PC-9 (cell line): ENCODE results near the gene UIMC1.

Experiments used
- EZH2 ChIP-seq: fragments of 200-600 bp; sonication (generic); IDR thresholded peaks from 2 replicates; pipeline ENCODE4 v1.8.0; 2017; ENCODE audit warnings: antibody characterized with exemption, low read depth
- TF ChIP-seq, protein P1 (sequence below): fragments of 200-600 bp; sonication (generic); conservative IDR thresholded peaks from 2 replicates; pipeline ENCODE4 v1.6.1; 2017; ENCODE audit warnings: mixed run types, antibody characterized with exemption, mild to moderate bottlenecking, moderate library complexity

- TF ChIP-seq, protein P1, sequence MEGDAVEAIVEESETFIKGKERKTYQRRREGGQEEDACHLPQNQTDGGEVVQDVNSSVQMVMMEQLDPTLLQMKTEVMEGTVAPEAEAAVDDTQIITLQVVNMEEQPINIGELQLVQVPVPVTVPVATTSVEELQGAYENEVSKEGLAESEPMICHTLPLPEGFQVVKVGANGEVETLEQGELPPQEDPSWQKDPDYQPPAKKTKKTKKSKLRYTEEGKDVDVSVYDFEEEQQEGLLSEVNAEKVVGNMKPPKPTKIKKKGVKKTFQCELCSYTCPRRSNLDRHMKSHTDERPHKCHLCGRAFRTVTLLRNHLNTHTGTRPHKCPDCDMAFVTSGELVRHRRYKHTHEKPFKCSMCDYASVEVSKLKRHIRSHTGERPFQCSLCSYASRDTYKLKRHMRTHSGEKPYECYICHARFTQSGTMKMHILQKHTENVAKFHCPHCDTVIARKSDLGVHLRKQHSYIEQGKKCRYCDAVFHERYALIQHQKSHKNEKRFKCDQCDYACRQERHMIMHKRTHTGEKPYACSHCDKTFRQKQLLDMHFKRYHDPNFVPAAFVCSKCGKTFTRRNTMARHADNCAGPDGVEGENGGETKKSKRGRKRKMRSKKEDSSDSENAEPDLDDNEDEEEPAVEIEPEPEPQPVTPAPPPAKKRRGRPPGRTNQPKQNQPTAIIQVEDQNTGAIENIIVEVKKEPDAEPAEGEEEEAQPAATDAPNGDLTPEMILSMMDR: no peak
- TF ChIP-seq EZH2: no peak
Observed at GRCh38 chr5:176918613-176919012, 88.0 kb downstream of the UIMC1 start.
